ENCODE data around the gene NXF3. TPM values are rescaled to one million over a fixed set of nuclear protein-coding genes. Genes with fewer than 3 reads are reported as not detected.

The NXF3 gene
- total and polyA plus RNA-seq, 2 experiments from 2014 or later: not detected

DNA sequence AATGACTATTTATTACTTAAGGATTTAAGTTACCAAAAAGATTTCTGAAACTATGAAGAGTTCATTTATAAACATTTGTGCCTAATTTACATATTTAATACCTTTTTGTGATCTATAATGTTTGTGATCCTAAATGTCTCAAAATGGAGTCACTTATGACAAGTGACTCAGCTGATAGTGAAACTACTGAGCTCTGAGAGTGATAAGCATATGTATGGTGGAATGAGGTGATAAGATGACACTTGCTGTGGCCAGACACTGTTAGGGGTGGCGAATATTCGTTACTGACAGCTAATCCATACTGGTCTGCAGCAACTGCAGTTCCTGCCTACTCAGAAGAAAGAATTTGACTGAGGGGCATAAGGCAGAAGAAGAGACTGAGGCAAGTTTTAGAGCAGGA is 5.5 kb upstream of the NXF3 start:
- no peak overlapping the region for H3K27ac Mint-ChIP-seq
- no peak for TF ChIP-seq ZNF331 (CRISPR knock-in tag; IDR thresholded peaks at IDR 0.05; ENCODE audit: low read depth)
- no peak for TF ChIP-seq EZH2phosphoT487 (IDR thresholded peaks at IDR 0.05; ENCODE audit: unreplicated experiment)
- no peak for TF ChIP-seq STAT1 (IDR thresholded peaks at IDR 0.05; ENCODE audit: unreplicated experiment)
- TF ChIP-seq ZNF114 (CRISPR knock-in tag; IDR thresholded peaks at IDR 0.05): no peak
- TF ChIP-seq JUNB (IDR thresholded peaks at IDR 0.05; ENCODE audit: unreplicated experiment): no peak
- TF ChIP-seq, protein P1, sequence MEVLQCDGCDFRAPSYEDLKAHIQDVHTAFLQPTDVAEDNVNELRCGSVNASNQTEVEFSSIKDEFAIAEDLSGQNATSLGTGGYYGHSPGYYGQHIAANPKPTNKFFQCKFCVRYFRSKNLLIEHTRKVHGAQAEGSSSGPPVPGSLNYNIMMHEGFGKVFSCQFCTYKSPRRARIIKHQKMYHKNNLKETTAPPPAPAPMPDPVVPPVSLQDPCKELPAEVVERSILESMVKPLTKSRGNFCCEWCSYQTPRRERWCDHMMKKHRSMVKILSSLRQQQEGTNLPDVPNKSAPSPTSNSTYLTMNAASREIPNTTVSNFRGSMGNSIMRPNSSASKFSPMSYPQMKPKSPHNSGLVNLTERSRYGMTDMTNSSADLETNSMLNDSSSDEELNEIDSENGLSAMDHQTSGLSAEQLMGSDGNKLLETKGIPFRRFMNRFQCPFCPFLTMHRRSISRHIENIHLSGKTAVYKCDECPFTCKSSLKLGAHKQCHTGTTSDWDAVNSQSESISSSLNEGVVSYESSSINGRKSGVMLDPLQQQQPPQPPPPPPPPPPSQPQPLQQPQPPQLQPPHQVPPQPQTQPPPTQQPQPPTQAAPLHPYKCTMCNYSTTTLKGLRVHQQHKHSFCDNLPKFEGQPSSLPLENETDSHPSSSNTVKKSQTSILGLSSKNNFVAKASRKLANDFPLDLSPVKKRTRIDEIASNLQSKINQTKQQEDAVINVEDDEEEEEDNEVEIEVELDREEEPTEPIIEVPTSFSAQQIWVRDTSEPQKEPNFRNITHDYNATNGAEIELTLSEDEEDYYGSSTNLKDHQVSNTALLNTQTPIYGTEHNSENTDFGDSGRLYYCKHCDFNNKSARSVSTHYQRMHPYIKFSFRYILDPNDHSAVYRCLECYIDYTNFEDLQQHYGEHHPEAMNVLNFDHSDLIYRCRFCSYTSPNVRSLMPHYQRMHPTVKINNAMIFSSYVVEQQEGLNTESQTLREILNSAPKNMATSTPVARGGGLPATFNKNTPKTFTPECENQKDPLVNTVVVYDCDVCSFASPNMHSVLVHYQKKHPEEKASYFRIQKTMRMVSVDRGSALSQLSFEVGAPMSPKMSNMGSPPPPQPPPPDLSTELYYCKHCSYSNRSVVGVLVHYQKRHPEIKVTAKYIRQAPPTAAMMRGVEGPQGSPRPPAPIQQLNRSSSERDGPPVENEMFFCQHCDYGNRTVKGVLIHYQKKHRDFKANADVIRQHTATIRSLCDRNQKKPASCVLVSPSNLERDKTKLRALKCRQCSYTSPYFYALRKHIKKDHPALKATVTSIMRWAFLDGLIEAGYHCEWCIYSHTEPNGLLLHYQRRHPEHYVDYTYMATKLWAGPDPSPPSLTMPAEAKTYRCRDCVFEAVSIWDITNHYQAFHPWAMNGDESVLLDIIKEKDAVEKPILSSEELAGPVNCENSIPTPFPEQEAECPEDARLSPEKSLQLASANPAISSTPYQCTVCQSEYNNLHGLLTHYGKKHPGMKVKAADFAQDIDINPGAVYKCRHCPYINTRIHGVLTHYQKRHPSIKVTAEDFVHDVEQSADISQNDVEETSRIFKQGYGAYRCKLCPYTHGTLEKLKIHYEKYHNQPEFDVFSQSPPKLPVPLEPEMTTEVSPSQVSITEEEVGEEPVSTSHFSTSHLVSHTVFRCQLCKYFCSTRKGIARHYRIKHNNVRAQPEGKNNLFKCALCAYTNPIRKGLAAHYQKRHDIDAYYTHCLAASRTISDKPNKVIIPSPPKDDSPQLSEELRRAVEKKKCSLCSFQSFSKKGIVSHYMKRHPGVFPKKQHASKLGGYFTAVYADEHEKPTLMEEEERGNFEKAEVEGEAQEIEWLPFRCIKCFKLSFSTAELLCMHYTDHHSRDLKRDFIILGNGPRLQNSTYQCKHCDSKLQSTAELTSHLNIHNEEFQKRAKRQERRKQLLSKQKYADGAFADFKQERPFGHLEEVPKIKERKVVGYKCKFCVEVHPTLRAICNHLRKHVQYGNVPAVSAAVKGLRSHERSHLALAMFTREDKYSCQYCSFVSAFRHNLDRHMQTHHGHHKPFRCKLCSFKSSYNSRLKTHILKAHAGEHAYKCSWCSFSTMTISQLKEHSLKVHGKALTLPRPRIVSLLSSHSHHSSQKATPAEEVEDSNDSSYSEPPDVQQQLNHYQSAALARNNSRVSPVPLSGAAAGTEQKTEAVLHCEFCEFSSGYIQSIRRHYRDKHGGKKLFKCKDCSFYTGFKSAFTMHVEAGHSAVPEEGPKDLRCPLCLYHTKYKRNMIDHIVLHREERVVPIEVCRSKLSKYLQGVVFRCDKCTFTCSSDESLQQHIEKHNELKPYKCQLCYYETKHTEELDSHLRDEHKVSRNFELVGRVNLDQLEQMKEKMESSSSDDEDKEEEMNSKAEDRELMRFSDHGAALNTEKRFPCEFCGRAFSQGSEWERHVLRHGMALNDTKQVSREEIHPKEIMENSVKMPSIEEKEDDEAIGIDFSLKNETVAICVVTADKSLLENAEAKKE (CRISPR knock-in tag; IDR thresholded peaks at IDR 0.05): no peak
- no peak for TF ChIP-seq NANOG (IDR thresholded peaks at IDR 0.05; ENCODE audit: borderline replicate concordance)
- TF ChIP-seq, protein P2, sequence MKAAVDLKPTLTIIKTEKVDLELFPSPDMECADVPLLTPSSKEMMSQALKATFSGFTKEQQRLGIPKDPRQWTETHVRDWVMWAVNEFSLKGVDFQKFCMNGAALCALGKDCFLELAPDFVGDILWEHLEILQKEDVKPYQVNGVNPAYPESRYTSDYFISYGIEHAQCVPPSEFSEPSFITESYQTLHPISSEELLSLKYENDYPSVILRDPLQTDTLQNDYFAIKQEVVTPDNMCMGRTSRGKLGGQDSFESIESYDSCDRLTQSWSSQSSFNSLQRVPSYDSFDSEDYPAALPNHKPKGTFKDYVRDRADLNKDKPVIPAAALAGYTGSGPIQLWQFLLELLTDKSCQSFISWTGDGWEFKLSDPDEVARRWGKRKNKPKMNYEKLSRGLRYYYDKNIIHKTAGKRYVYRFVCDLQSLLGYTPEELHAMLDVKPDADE (IDR thresholded peaks at IDR 0.05): no peak
- TF ChIP-seq, protein P3, sequence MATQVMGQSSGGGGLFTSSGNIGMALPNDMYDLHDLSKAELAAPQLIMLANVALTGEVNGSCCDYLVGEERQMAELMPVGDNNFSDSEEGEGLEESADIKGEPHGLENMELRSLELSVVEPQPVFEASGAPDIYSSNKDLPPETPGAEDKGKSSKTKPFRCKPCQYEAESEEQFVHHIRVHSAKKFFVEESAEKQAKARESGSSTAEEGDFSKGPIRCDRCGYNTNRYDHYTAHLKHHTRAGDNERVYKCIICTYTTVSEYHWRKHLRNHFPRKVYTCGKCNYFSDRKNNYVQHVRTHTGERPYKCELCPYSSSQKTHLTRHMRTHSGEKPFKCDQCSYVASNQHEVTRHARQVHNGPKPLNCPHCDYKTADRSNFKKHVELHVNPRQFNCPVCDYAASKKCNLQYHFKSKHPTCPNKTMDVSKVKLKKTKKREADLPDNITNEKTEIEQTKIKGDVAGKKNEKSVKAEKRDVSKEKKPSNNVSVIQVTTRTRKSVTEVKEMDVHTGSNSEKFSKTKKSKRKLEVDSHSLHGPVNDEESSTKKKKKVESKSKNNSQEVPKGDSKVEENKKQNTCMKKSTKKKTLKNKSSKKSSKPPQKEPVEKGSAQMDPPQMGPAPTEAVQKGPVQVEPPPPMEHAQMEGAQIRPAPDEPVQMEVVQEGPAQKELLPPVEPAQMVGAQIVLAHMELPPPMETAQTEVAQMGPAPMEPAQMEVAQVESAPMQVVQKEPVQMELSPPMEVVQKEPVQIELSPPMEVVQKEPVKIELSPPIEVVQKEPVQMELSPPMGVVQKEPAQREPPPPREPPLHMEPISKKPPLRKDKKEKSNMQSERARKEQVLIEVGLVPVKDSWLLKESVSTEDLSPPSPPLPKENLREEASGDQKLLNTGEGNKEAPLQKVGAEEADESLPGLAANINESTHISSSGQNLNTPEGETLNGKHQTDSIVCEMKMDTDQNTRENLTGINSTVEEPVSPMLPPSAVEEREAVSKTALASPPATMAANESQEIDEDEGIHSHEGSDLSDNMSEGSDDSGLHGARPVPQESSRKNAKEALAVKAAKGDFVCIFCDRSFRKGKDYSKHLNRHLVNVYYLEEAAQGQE (IDR thresholded peaks at IDR 0.05; ENCODE audit: unreplicated experiment): no peak
- TF ChIP-seq EZH2 (IDR thresholded peaks at IDR 0.05; ENCODE audit: low read depth, unreplicated experiment): no peak
- TF ChIP-seq, protein P4, sequence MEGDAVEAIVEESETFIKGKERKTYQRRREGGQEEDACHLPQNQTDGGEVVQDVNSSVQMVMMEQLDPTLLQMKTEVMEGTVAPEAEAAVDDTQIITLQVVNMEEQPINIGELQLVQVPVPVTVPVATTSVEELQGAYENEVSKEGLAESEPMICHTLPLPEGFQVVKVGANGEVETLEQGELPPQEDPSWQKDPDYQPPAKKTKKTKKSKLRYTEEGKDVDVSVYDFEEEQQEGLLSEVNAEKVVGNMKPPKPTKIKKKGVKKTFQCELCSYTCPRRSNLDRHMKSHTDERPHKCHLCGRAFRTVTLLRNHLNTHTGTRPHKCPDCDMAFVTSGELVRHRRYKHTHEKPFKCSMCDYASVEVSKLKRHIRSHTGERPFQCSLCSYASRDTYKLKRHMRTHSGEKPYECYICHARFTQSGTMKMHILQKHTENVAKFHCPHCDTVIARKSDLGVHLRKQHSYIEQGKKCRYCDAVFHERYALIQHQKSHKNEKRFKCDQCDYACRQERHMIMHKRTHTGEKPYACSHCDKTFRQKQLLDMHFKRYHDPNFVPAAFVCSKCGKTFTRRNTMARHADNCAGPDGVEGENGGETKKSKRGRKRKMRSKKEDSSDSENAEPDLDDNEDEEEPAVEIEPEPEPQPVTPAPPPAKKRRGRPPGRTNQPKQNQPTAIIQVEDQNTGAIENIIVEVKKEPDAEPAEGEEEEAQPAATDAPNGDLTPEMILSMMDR (conservative IDR thresholded peaks at IDR 0.05; ENCODE audit: low read depth in 2 of 2): no peak
- TF ChIP-seq CREB1 (CRISPR knock-in tag; IDR thresholded peaks at IDR 0.05; ENCODE audit: low read depth): no peak
- TF ChIP-seq POLR2AphosphoS5 (IDR thresholded peaks at IDR 0.05; ENCODE audit: low read depth): no peak
- ATAC-seq (no peak), DNase-seq (ENCODE audit: low spot score) (no peak)
- Histone ChIP-seq H3K9me2 (ENCODE audit: insufficient read depth) (no peaks in the 10 kb centered on the region), H3K4me3 (no peak overlapping the region), H3K79me2 (replicated peaks; ENCODE audit: insufficient read depth) (no peaks in the 10 kb centered on the region), H3K27me3 (ENCODE audit: insufficient read depth) (no peaks in the 10 kb centered on the region), H4K20me1 (replicated peaks; ENCODE audit: insufficient read depth) (no peaks in the 10 kb centered on the region), H2AFZ (no peak overlapping the region), H3K36me3 (ENCODE audit: insufficient read depth) (no peaks in the 10 kb centered on the region), H3K27ac (ENCODE audit: low read depth) (no peak overlapping the region), H3F3A (replicated peaks; ENCODE audit: low read depth) (no peaks in the 10 kb centered on the region), H3K4me2 (no peak overlapping the region), H3K4me1 (ENCODE audit: insufficient read depth) (no peaks in the 10 kb centered on the region)
- H3K27me3 Mint-ChIP-seq (ENCODE audit: insufficient read depth, low read depth, poor library complexity): no peaks in the 10 kb centered on the region
- peaks cover 2% of the 10 kb centered on the region; the same call in 1 of the 3 replicates for H3K36me3 Mint-ChIP-seq (ENCODE audit: low read depth)
- H3K4me3 Mint-ChIP-seq: no peak overlapping the region
- peaks cover 21% of the 10 kb centered on the region for H3K4me1 Mint-ChIP-seq
- H3K9me3 Mint-ChIP-seq: no peaks in the 10 kb centered on the region; the same call in 2 of the 3 replicates
